ENCODE data around the gene RBBP8NL.

DNA sequence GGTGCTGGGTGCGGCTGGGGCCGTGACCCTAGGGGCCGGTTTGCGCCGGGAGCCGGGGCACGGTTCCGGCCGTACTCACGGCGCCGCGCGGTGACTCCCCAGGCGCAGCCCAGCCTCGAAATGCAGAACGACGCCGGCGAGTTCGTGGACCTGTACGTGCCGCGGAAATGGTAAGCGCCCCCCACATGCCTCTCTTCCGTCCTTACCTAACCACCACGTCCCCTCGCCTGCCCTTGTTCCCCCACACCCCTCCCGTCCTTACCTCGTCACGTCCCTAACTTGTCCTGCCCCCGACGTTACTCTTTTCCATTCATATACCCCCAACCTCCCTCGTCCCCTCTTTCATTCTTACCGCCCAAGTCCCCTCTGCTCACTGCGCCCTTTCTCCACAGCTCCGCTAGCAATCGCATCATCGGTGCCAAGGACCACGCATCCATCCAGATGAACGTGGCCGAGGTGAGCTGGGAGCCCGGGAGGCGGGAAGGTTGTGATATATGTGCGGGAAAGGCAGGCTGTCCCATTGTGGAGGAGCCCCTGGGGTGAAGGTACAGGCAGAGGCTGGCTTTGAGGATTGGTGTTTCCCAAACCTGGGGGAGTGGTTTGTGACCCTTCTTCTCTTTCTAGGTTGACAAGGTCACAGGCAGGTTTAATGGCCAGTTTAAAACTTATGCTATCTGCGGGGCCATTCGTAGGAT is 40.0 kb downstream of the RBBP8NL start:
- TF ChIP-seq ARNTL (CRISPR knock-in tag; IDR thresholded peaks at IDR 0.05; ENCODE audit: borderline replicate concordance, low read depth) (no peak), CSDC2 (CRISPR knock-in tag; IDR thresholded peaks at IDR 0.05) (no peak), PATZ1 (CRISPR knock-in tag; IDR thresholded peaks at IDR 0.05; ENCODE audit: borderline replicate concordance) (no peak), ZNF8 (CRISPR knock-in tag; IDR thresholded peaks at IDR 0.05) (no peak)

Data from SK-N-SH treated with all-trans-retinoic acid at 6 μM for 48 hours (cell line).